ENCODE measurements around the gene ANKRD52. TPM values are rescaled to one million over a fixed set of nuclear protein-coding genes. Genes with fewer than 3 reads are reported as not detected.

Gene ANKRD52
- total RNA-seq, 4 donors from 2014 or later, result 14.7 to 30.9 (median 18.9) TPM

GRCh38 chr12:56190695-56191155 lies 67.5 kb downstream of the ANKRD52 start:
- no peak for DNase-seq
- intact Hi-C loops (cut with DNase I; ENCODE audit: low total_unique reads) (loop anchor here (1.0 to 2.0 kb wide), 2 partner anchors 66 to 274 kb away; no protein-coding TSS in a partner anchor), in situ Hi-C loops (cut with MboI; ENCODE audit: low sequenced_read_pairs in 4 of 4) (loop anchor here in 3 of 4 donors (5.0 to 25.0 kb wide), 3 partner anchors 37 to 274 kb away; partner anchors contain the start of genes SPRYD4 (in 3 of the 3) and MIP (in 1 of the 3))
- TF ChIP-seq POLR2A (IDR thresholded peaks at IDR 0.05) (no peak), CTCF (IDR thresholded peaks at IDR 0.05 in 4 of 5, conservative IDR thresholded peaks at IDR 0.05 in 1 of 5) (no peak)
- peaks cover 0 to 4% of the 10 kb centered on the region in 2 donors for H3K36me3 ChIP-seq
- no peak for ATAC-seq
- H3K4me3 ChIP-seq, result peak overlapping the region; percentile 76 to 88 (median 79)
- no peaks in the 10 kb centered on the region for H3K27me3 ChIP-seq
- peaks cover 16 to 28% of the 10 kb centered on the region in 2 donors for H3K4me1 ChIP-seq
- H3K27ac ChIP-seq, result peak overlapping the region; percentile 89 to 94 (median 94)
- H3K9me3 ChIP-seq, result no peaks in the 10 kb centered on the region

- Histone ChIP-seq H3K36me3 (peaks cover 0 to 10% of the 10 kb centered on the region in 2 donors), H3K4me1 (peaks cover 16 to 28% of the 10 kb centered on the region in 2 donors), H3K27me3 (no peaks in the 10 kb centered on the region), H3K4me3 (peak overlapping the region; percentile 76 to 88 (median 79)), H3K9me3 (no peaks in the 10 kb centered on the region), H3K27ac (peak overlapping the region; percentile 89 to 94 (median 94))
- no peak for TF ChIP-seq POLR2A (IDR thresholded peaks at IDR 0.05)
- TF ChIP-seq CTCF (IDR thresholded peaks at IDR 0.05 in 4 of 5, conservative IDR thresholded peaks at IDR 0.05 in 1 of 5), result no peak
- intact Hi-C loops (cut with DNase I; ENCODE audit: low total_unique reads) (loop anchor here (1.0 to 2.0 kb wide), 4 partner anchors 31 to 275 kb away; partner anchors contain the start of gene MYL6), in situ Hi-C loops (cut with MboI; ENCODE audit: low sequenced_read_pairs in 4 of 4) (loop anchor here (5.0 to 25.0 kb wide), 5 partner anchors 37 to 275 kb away; partner anchors contain the start of genes ESYT1 (in 3 of the 4), SPRYD4 (in 3 of the 4) and MIP (in 1 of the 4))
- ATAC-seq, result peak; percentile 40 to 60
- DNase-seq, result peak; percentile 32 to 68
Measured at GRCh38 chr12:56189918-56190694, 68.1 kb downstream of the ANKRD52 start.

- Histone ChIP-seq H3K27ac (peak within 1 kb of the TSS; percentile 89 to 94 (median 94)), H3K9me3 (no peaks in the 10 kb centered on the region), H3K27me3 (no peaks in the 10 kb centered on the region), H3K4me1 (peaks cover 16 to 28% of the 10 kb centered on the region in 2 donors), H3K4me3 (peak within 1 kb of the TSS; percentile 76 to 90 (median 82)), H3K36me3 (peaks cover 0 to 18% of the 10 kb centered on the region in 2 donors)
- DNase-seq, result peak; percentile 77 to 88
- peak; percentile 74 to 88 (median 84) for TF ChIP-seq CTCF (IDR thresholded peaks at IDR 0.05 in 4 of 5, conservative IDR thresholded peaks at IDR 0.05 in 1 of 5)
- peak; percentile 20 to 41 for TF ChIP-seq POLR2A (IDR thresholded peaks at IDR 0.05)
- intact Hi-C loops (cut with DNase I; ENCODE audit: low total_unique reads) (loop anchor here (1.0 to 2.0 kb wide), 3 partner anchors 31 to 70 kb away; partner anchors contain the start of gene MYL6), in situ Hi-C loops (cut with MboI; ENCODE audit: low sequenced_read_pairs in 4 of 4) (loop anchor here in 3 of 4 donors (5.0 to 25.0 kb wide), 3 partner anchors 62 to 273 kb away; partner anchors contain the start of genes ESYT1 (in 3 of the 3), MIP (in 1 of the 3) and SPRYD4 (in 1 of the 3))
- ATAC-seq, result peak; percentile 90
Measured at GRCh38 chr12:56189099-56189917, 68.9 kb downstream of the ANKRD52 start, which contains the start of gene SMARCC2. Gene SMARCC2, minus strand, starts transcription at chr12:56189483. Its CDS starts 22 bp downstream, at chr12:56189461.

GRCh38 chr12:56188778-56189098 lies 69.4 kb downstream of the ANKRD52 start:
- peaks cover 2 to 24% of the 10 kb centered on the region in 2 donors for H3K36me3 ChIP-seq
- ATAC-seq (no peak), DNase-seq (no peak)
- peak overlapping the region; percentile 76 to 90 (median 82) for H3K4me3 ChIP-seq
- TF ChIP-seq POLR2A (IDR thresholded peaks at IDR 0.05), result no peak
- TF ChIP-seq CTCF (IDR thresholded peaks at IDR 0.05 in 4 of 5, conservative IDR thresholded peaks at IDR 0.05 in 1 of 5), result no peak
- peaks cover 16 to 28% of the 10 kb centered on the region in 2 donors for H3K4me1 ChIP-seq
- peak overlapping the region; percentile 89 to 94 (median 94) for H3K27ac ChIP-seq
- intact Hi-C loops (cut with DNase I; ENCODE audit: low total_unique reads), result loop anchor here (1.0 to 2.0 kb wide), 3 partner anchors 30 to 69 kb away; partner anchors contain the start of gene MYL6
- H3K9me3 ChIP-seq, result no peaks in the 10 kb centered on the region
- in situ Hi-C loops (cut with MboI; ENCODE audit: low sequenced_read_pairs in 4 of 4), result loop anchor here in 3 of 4 donors (5.0 to 25.0 kb wide), 3 partner anchors 61 to 274 kb away; partner anchors contain the start of genes ESYT1 (in 3 of the 3), MIP (in 1 of the 3) and SPRYD4 (in 1 of the 3)
- H3K27me3 ChIP-seq, result no peaks in the 10 kb centered on the region

All from gastrocnemius medialis (tissue), 4 donors.